Caco-2 (cell line): ENCODE data around the gene HBEGF. TPM values are rescaled to one million over a fixed set of nuclear protein-coding genes. Genes with fewer than 3 reads are reported as not detected.

Experiments
- BruUV-seq: library from RNA; stranded (reverse); fragments of 400-500 nt; replicated peaks from 2 replicates; lab custom pipeline; 2021; lab: Mats Ljungman, UMichigan
- CTCF ChIA-PET: fragments of 300-600 bp; sonication (Branson Sonifier 250); formaldehyde crosslinking; loops from one replicate; lab custom pipeline; 2022; ENCODE audit warnings: antibody characterized with exemption; lab: Charles Lee
- POLR2A ChIA-PET: fragments of 300-600 bp; sonication (Branson Sonifier 250); formaldehyde crosslinking; loops from one replicate; lab custom pipeline; 2022; ENCODE audit warnings: antibody characterized with exemption; lab: Charles Lee
- DNase-seq, 2 experiments: peaks; one replicate each; pipeline versions ENCODE4 v3.0.0 to v3.0.0-alpha.2; 2020 to 2022
- H3K27me3 ChIP-seq: replicated peaks from 2 replicates; pipeline ENCODE4 v1.6.0; 2011; ENCODE audit warnings: low read length; ENCODE audit not compliant: control insufficient read depth, insufficient read depth
- H3K36me3 ChIP-seq: 2 replicates; pipeline ENCODE4 v1.5.1; 2011; ENCODE audit warnings: low read length; ENCODE audit not compliant: control insufficient read depth, insufficient read depth
- H3K4me1 ChIP-seq: fragments of 250-450 bp; sonication (Bioruptor Pico); 2 replicates; pipeline ENCODE4 v1.5.1; 2020; ENCODE audit warnings: mild to moderate bottlenecking
- H3K4me3 ChIP-seq: 2 replicates; pipeline ENCODE4 v1.5.1; 2011; ENCODE audit warnings: low read depth, mild to moderate bottlenecking, control low read depth, low read length
- H3K9me3 ChIP-seq: fragments of 250-450 bp; sonication (Bioruptor Pico); 2 replicates; pipeline ENCODE4 v1.5.1; 2020; ENCODE audit warnings: mild to moderate bottlenecking, moderate library complexity
- H3K27ac Mint-ChIP-seq: one replicate; pipeline ENCODE4 v1.8.0; 2022; ENCODE audit warnings: mixed read lengths; ENCODE audit not compliant: unreplicated experiment
- H3K27me3 Mint-ChIP-seq: one replicate; pipeline ENCODE4 v1.8.0; 2022; ENCODE audit warnings: mixed read lengths; ENCODE audit not compliant: insufficient read depth, unreplicated experiment
- H3K36me3 Mint-ChIP-seq: one replicate; pipeline ENCODE4 v1.8.0; 2022; ENCODE audit warnings: mild to moderate bottlenecking, mixed read lengths; ENCODE audit not compliant: insufficient read depth, unreplicated experiment
- H3K4me1 Mint-ChIP-seq: one replicate; pipeline ENCODE4 v1.8.0; 2022; ENCODE audit warnings: low read depth, mixed read lengths; ENCODE audit not compliant: unreplicated experiment
- H3K4me3 Mint-ChIP-seq: one replicate; pipeline ENCODE4 v1.8.0; 2022; ENCODE audit warnings: mild to moderate bottlenecking, moderate library complexity, mixed read lengths; ENCODE audit not compliant: unreplicated experiment
- H3K9me3 Mint-ChIP-seq: one replicate; pipeline ENCODE4 v1.8.0; 2022; ENCODE audit warnings: mixed read lengths; ENCODE audit not compliant: unreplicated experiment
- CTCF ChIP-seq, 2 experiments: fragments of 200-600 bp in 1 of 2; IDR thresholded peaks; 1 replicate in 1 of 2; 2 replicates in 1 of 2; pipeline versions ENCODE4 v1.5.1 to v1.8.0; 2011 to 2022; ENCODE audit warnings: antibody characterized with exemption in 1 of 2, control low read depth in 1 of 2, inconsistent platforms in 1 of 2, low read depth in 1 of 2, low read length in 1 of 2, mild to moderate bottlenecking in 1 of 2, moderate library complexity in 1 of 2; ENCODE audit not compliant: insufficient read depth in 1 of 2, severe bottlenecking in 1 of 2, unreplicated experiment in 1 of 2
- intact Hi-C: fragments of 100-400 bp; cut with micrococcal nuclease; formaldehyde crosslinking; loops from one replicate; pipeline ENCODE4 v1.10.0; 2022; ENCODE audit not compliant: unreplicated experiment
- total RNA-seq: library from RNA; stranded (reverse); gene quantifications from 2 replicates; pipeline ENCODE4 v1.2.3, GENCODE V29; 2022

Gene HBEGF
- total RNA-seq, 1 experiment from 2014 or later: 5.8 TPM

DNA sequence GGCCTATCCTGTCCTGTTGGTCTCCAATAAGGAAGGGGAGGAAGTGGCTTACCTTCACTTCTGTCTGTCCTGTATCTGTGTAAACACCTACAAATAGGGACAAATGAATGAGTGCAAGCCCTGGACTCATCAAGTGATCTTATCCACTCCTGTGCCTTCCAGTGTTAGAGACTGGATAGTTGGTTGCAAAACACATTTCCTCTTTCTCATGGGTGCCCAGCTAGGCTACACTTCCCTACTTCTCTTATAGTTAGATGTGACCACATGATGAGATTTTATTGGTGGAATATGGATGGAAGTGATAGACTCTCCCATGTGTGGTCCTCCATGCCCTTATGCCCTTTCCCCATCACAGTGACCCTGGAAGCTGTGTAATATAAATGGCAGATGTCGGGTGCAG, 26.6 kb downstream of the HBEGF start:
- no TSS peak for BruUV-seq
- POLR2A ChIA-PET: interaction anchor here (0.6 kb wide), 1 partner anchor 17 kb away, joined by 5 read pairs; no protein-coding TSS in a partner anchor
- Mint-ChIP-seq H3K4me3 (no peak overlapping the region), H3K4me1 (peaks cover 8% of the 10 kb centered on the region), H3K27ac (no peak overlapping the region), H3K27me3 (no peaks in the 10 kb centered on the region), H3K9me3 (peaks cover 14% of the 10 kb centered on the region), H3K36me3 (no peaks in the 10 kb centered on the region)
- Histone ChIP-seq H3K36me3 (no peaks in the 10 kb centered on the region), H3K4me3 (no peak overlapping the region), H3K4me1 (peaks cover 15% of the 10 kb centered on the region), H3K27me3 (no peaks in the 10 kb centered on the region), H3K9me3 (peaks cover 4% of the 10 kb centered on the region; the same call in 1 of the 2 replicates)
- no peak for DNase-seq
- TF ChIP-seq CTCF (IDR thresholded peaks at IDR 0.05; ENCODE audit: insufficient read depth in 1 of 2, low read depth in 1 of 2, low read length in 1 of 2, severe bottlenecking in 1 of 2, unreplicated experiment in 1 of 2): no peak
- intact Hi-C loops: no loop called here
- CTCF ChIA-PET: interaction anchor here (1.1 kb wide), 1 partner anchor 9 kb away, joined by 5 read pairs; no protein-coding TSS in a partner anchor

DNA sequence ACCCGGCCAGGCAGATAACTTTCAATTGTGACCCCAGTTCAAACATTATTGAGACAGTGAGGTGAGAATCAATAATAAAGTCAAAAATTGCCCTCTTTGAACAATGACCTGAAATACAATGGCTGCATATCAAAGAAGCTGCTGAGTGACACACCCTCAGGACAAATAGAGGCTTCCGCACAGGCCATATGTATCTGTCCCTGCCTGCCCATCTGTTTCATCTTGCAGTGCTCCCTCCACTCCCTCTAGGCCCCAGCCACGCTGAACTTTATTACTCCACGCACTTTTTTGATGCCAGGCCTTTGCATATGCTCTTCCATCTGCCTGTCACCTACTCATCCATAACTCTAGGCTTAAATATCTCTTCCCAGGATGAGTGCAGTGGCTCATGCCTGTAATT, 27.6 kb downstream of the HBEGF start:
- H3K9me3 ChIP-seq: peaks cover 4% of the 10 kb centered on the region; the same call in 1 of the 2 replicates
- no peak for TF ChIP-seq CTCF (IDR thresholded peaks at IDR 0.05; ENCODE audit: insufficient read depth in 1 of 2, low read depth in 1 of 2, low read length in 1 of 2, severe bottlenecking in 1 of 2, unreplicated experiment in 1 of 2)
- ChIA-PET POLR2A (no interaction called here), CTCF (no interaction called here)
- no peak for DNase-seq
- H3K4me1 ChIP-seq: peaks cover 10% of the 10 kb centered on the region
- Mint-ChIP-seq H3K4me3 (no peak overlapping the region), H3K4me1 (peaks cover 8% of the 10 kb centered on the region), H3K27me3 (no peaks in the 10 kb centered on the region), H3K27ac (no peak overlapping the region), H3K36me3 (no peaks in the 10 kb centered on the region), H3K9me3 (peaks cover 14% of the 10 kb centered on the region)
- H3K4me3 ChIP-seq: no peak overlapping the region
- intact Hi-C loops: no loop called here
- BruUV-seq: no TSS peak
- no peaks in the 10 kb centered on the region for H3K27me3 ChIP-seq
- no peaks in the 10 kb centered on the region for H3K36me3 ChIP-seq

DNA sequence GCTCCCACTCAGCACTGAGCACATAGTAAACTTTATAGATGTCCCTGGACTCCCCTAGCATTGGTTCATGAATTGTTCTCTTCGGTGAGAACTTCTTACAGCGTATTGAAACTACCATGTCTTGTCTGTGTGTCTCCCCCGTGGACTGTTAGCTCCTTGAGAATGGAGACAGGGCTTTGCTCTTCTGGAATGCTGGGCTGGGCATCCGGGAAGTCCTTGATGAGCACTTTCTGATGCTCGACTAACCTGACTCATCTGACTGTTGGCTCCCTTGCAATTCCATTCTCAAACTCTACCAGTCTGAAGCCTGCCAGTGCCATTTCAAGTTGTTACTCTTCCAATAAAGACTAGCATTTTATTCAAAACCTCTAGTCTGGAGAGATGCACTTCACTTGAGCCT, 28.5 kb downstream of the HBEGF start:
- no peak overlapping the region for H3K27ac Mint-ChIP-seq
- POLR2A ChIA-PET: interaction anchor here (0.8 kb wide), 1 partner anchor 29 kb away, joined by 3 read pairs; the partner anchor contains the start of gene HBEGF
- H3K4me1 ChIP-seq: peaks cover under 1% of the 10 kb centered on the region; the same call in 1 of the 2 replicates
- TF ChIP-seq CTCF (IDR thresholded peaks at IDR 0.05; ENCODE audit: insufficient read depth in 1 of 2, low read depth in 1 of 2, low read length in 1 of 2, severe bottlenecking in 1 of 2, unreplicated experiment in 1 of 2): no peak
- intact Hi-C loops: no loop called here
- H3K36me3 Mint-ChIP-seq: no peaks in the 10 kb centered on the region
- H3K36me3 ChIP-seq: no peaks in the 10 kb centered on the region
- H3K4me3 Mint-ChIP-seq: no peak overlapping the region
- no peak for DNase-seq
- no peaks in the 10 kb centered on the region for H3K27me3 Mint-ChIP-seq
- peaks cover 8% of the 10 kb centered on the region for H3K4me1 Mint-ChIP-seq
- H3K4me3 ChIP-seq: no peak overlapping the region
- BruUV-seq: no TSS peak
- H3K27me3 ChIP-seq: no peaks in the 10 kb centered on the region
- peaks cover 4% of the 10 kb centered on the region; the same call in 1 of the 2 replicates for H3K9me3 ChIP-seq
- H3K9me3 Mint-ChIP-seq: peaks cover 14% of the 10 kb centered on the region
- CTCF ChIA-PET: no interaction called here
